C4-2B (cell line): Measurements from ENCODE around the gene HECW1.

Source experiments
- H3K27ac ChIP-seq: fragments of 450-650 bp; 2 replicates; pipeline ENCODE4 v1.5.1; 2017
- ZFX ChIP-seq: fragments of 450-650 bp; IDR thresholded peaks from 2 replicates; pipeline ENCODE4 v1.6.1; 2017
- TF ChIP-seq, protein P1 (sequence below): fragments of 450-650 bp; conservative IDR thresholded peaks from 2 replicates; pipeline ENCODE4 v1.5.1; 2017; ENCODE audit warnings: mild to moderate bottlenecking

HECW1 gene

DNA sequence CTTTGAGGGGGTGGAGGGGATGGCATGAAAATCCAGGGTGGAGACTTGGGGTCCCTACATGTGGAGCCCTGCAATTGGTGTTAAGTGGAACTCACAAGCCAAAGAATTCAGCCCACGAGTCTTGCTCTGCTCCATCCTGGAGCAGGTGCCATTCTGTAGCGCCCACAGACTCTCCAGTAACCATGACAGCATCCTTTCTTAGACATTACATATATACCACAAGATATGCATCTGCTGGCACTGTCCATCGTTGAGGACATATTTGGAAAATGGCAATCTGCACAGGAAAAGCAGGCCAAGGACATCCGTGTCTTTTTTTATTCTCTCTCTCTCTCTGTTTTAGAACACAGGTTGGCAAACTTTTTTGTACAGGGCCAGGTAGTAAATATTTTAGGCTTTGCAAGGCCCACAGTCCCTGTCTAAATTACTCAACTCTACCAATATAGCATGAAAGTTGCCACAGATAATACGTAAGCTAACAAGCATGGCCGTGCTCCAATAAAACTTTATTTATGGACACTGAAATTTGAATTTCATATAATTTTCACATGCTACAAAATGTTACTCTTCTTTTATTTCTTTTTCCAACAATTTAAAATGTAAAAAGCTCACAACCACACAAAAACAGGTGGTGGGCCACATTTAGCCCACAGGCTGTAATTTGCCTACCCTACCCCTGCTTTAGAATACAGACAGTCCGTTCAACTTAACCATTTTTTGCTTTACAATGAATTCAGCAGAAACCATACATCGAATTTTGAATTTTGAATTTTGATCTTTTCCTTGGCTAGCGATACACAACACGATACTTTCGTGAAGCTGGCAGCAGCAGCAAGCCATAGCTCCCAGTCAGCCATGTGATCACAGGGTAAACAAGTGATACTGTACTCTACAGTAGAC, 329.0 kb downstream of the HECW1 start:
- no peak for TF ChIP-seq ZFX
- TF ChIP-seq, protein P1, sequence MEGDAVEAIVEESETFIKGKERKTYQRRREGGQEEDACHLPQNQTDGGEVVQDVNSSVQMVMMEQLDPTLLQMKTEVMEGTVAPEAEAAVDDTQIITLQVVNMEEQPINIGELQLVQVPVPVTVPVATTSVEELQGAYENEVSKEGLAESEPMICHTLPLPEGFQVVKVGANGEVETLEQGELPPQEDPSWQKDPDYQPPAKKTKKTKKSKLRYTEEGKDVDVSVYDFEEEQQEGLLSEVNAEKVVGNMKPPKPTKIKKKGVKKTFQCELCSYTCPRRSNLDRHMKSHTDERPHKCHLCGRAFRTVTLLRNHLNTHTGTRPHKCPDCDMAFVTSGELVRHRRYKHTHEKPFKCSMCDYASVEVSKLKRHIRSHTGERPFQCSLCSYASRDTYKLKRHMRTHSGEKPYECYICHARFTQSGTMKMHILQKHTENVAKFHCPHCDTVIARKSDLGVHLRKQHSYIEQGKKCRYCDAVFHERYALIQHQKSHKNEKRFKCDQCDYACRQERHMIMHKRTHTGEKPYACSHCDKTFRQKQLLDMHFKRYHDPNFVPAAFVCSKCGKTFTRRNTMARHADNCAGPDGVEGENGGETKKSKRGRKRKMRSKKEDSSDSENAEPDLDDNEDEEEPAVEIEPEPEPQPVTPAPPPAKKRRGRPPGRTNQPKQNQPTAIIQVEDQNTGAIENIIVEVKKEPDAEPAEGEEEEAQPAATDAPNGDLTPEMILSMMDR = no peak
- no peak overlapping the region for H3K27ac ChIP-seq

DNA sequence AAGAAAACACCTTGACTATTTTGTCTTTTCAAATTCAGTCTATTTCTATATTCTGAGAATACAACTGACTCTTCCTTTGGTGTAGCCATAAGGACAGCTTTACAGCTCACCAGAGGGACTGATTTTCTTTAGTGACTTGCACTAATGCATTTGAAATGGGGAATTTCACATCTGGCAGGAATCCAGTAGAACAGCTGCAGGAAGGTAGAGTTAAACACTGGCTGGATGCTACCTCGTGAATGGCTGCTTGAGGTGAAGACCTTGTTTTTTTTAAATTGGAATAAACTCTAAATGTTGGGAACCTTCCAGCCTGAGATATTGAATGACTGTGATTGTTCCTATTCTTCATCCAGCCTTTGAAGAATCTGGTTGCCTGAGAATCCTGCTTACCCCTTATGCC, 330.9 kb downstream of the HECW1 start:
- no peak overlapping the region for H3K27ac ChIP-seq
- TF ChIP-seq, protein P1 = no peak
- TF ChIP-seq ZFX = no peak

DNA sequence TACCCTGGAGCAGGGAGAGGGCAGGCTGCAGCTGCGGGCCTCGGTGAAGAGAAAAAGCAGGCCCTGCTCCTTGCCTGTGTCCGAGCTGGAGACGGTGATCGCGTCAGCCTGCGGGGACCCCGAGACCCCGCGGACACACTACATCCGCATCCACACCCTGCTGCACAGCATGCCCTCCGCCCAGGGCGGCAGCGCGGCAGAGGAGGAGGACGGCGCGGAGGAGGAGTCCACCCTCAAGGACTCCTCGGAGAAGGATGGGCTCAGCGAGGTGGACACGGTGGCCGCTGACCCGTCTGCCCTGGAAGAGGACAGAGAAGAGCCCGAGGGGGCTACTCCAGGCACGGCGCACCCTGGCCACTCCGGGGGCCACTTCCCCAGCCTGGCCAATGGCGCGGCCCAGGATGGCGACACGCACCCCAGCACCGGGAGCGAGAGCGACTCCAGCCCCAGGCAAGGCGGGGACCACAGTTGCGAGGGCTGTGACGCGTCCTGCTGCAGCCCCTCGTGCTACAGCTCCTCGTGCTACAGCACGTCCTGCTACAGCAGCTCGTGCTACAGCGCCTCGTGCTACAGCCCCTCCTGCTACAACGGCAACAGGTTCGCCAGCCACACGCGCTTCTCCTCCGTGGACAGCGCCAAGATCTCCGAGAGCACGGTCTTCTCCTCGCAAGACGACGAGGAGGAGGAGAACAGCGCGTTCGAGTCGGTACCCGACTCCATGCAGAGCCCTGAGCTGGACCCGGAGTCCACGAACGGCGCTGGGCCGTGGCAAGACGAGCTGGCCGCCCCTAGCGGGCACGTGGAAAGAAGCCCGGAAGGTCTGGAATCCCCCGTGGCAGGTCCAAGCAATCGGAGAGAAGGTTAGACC, 332.5 kb downstream of the HECW1 start:
- no peak for TF ChIP-seq ZFX
- TF ChIP-seq, protein P1 = no peak
- no peak overlapping the region for H3K27ac ChIP-seq

DNA sequence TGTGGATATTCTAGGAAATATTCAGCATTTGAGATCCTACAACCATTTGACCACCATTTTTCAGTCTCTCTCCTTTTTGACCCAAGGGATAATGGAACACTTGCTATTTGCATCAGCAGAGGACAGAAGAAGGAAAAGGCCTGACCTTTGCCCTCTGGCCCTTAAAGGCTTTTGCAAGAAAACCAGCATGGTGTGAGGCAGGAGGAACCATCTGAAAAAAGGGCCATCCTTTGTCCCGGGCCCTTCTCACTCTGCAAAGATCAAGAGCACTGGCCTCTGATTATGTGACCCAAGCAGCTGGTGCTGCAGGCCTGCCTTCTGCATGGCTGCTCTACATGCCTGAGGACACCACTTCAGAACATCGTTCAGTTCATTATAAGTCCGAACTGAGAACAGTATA, 337.1 kb downstream of the HECW1 start:
- no peak for TF ChIP-seq ZFX
- TF ChIP-seq, protein P1 = no peak
- H3K27ac ChIP-seq = no peak overlapping the region

DNA sequence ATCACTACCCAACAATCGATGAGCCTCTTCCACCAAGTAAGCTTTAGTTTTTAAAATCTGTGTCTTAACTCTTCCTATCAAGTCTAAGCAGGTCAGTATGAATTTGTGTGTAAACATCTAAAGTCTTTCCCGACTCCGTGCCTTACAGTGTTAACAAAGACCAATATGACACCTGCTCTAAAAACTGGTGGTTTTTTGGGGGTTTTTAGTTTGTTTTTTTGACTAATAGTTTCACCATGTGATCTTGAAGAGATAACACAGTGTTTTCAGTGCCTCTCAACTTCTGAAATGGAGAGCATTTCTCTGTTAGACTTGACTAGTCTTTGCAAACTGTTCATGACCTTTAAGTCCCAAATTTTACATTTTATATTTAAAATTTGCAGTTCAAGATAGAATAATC, 338.4 kb downstream of the HECW1 start:
- TF ChIP-seq, protein P1 = no peak
- TF ChIP-seq ZFX = no peak
- no peak overlapping the region for H3K27ac ChIP-seq

DNA sequence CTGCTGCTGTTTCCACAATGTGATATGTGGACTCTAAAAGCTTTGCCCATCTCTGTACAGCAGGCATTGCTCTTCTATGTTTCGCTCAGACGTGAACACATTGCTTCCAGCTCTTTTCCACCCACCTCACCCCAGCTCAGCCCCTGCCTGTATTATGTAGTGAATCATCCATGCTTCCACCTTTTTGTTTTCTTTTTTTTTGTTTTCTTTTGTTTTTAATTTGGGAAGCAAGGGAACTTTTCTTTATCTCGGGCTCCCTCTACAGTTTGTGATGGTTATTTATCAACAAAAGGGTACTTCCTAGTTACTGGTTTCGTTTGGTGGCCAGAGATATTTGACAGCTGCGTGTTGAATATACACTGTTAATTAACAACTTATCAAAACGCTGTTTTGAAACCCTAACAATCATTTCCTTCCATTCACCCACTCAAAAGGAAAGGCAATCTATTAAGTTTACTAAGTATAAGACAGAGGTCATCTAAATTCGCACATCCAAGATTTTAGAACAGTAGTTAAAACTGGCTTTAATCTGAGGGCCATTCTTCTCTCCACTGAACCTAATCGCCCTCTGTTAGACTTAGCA, 342.6 kb downstream of the HECW1 start:
- TF ChIP-seq ZFX = no peak
- TF ChIP-seq, protein P1 = peak; percentile 83
- no peak overlapping the region for H3K27ac ChIP-seq

DNA sequence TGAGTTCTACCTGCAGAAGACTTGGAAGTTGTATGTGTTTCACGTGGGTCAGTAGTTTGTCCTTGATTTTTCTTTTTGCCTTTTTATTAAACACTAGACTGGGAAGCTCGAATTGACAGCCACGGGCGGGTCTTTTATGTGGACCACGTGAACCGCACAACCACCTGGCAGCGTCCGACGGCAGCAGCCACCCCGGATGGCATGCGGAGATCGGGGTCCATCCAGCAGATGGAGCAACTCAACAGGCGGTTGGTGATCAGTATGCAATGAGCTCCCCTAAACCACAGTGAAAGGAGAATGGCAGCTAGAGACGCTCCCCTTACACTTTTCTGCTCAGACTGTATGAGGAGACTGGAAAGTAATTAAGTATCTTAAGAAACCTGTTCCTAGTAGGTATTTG, 343.8 kb downstream of the HECW1 start:
- TF ChIP-seq, protein P1 = no peak
- TF ChIP-seq ZFX = no peak

More for the DNA sequence above, 343.8 kb downstream of the HECW1 start:
- no peak overlapping the region for H3K27ac ChIP-seq
